A549 treated with ZK216348 at 1 μM for 4 hours (cell line): Measurements from ENCODE around the gene NBPF12. TPM values are rescaled to one million over a fixed set of nuclear protein-coding genes. Genes with fewer than 3 reads are reported as not detected.

Source experiments
- total RNA-seq: library from RNA; stranded (reverse); fragments of 200-300 nt; extraction: Qiagen RNA extraction; gene quantifications from 5 replicates; pipeline ENCODE4 v1.2.3, GENCODE V29; 2022; ENCODE audit warnings: low read depth

NBPF12 gene
- total RNA-seq, result 5.7 to 7.4 TPM (median 6.2 TPM) in 5 replicates

GRCh38 chr1:146938242-146938902 is at the start of gene NBPF12:
TSS of gene NBPF12 (plus strand) at chr1:146938324. CDS start at chr1:146960144, 21,820 bp downstream.

Other genes starting within 250 kb of the NBPF12 start
- gene PRKAB2, start 234.1 kb downstream of the NBPF12 start, total RNA-seq, result 7.7 to 13.3 TPM (median 11.1 TPM) in 5 replicates